K562 (cell line): ENCODE measurements around the gene AKT1S1. TPM values are rescaled to one million over a fixed set of nuclear protein-coding genes. Genes with fewer than 3 reads are reported as not detected.

Source experiments
- BRF1 ChIP-seq: IDR thresholded peaks from 3 replicates; pipeline ENCODE4 v1.6.1; 2011; ENCODE audit warnings: borderline replicate concordance, mild to moderate bottlenecking; ENCODE audit not compliant: insufficient read length; ENCODE audit errors: extremely low read depth
- EHMT2 ChIP-seq: fragments of 450-650 bp; IDR thresholded peaks from 2 replicates; pipeline ENCODE4 v1.6.1; 2018; ENCODE audit warnings: antibody characterized with exemption
- ESRRA ChIP-seq: fragments of 450-650 bp; IDR thresholded peaks from 2 replicates; pipeline ENCODE4 v1.6.1; 2014; ENCODE audit warnings: low read depth, mild to moderate bottlenecking, moderate library complexity, borderline replicate concordance
- FOS ChIP-seq: IDR thresholded peaks from 3 replicates; pipeline ENCODE4 v1.6.1; 2011; ENCODE audit not compliant: insufficient read length; ENCODE audit errors: extremely low read depth
- LARP7 ChIP-seq: fragments of 450-650 bp; IDR thresholded peaks from 2 replicates; pipeline ENCODE4 v1.6.1; 2016
- MAFK ChIP-seq: IDR thresholded peaks from 2 replicates; pipeline ENCODE4 v1.6.1; 2011; ENCODE audit warnings: low read length, improper control_type of control experiment
- MEF2A ChIP-seq: IDR thresholded peaks from 2 replicates; pipeline ENCODE4 v1.6.1; 2011; ENCODE audit warnings: low read depth, mild to moderate bottlenecking, low read length, moderate library complexity; ENCODE audit not compliant: control insufficient read depth
- MYC ChIP-seq, 2 experiments: fragments of 250-450 bp in 1 of 2; sonication (Bioruptor Pico) in 1 of 2; IDR thresholded peaks; 2 replicates each; pipeline versions ENCODE4 v1.5.1 to v1.6.1; 2012 to 2021; ENCODE audit warnings: low read depth in 2 of 2, borderline replicate concordance in 1 of 2, improper control_type of control experiment in 1 of 2, low read length in 1 of 2, mild to moderate bottlenecking in 1 of 2, moderate library complexity in 1 of 2
- NFRKB ChIP-seq: fragments of 450-650 bp; IDR thresholded peaks from 2 replicates; pipeline ENCODE4 v1.6.1; 2016; ENCODE audit warnings: low read depth
- NR2C2 ChIP-seq, 2 experiments: fragments of 200-800 bp in 1 of 2; sonication (Bioruptor generic) in 1 of 2; sonication (generic) in 1 of 2; formaldehyde crosslinking in 1 of 2; IDR thresholded peaks; 2 replicates each; pipeline versions ENCODE4 v1.6.1 to v1.8.0; 2016 to 2022; ENCODE audit warnings: mild to moderate bottlenecking in 1 of 2, missing compliant biosample characterization in 1 of 2, missing genetic modification characterization in 1 of 2, missing genetic modification reagents in 1 of 2
- NR3C1 ChIP-seq: sonication (generic); formaldehyde crosslinking; IDR thresholded peaks from 2 replicates; pipeline ENCODE4 v1.8.1; 2022; ENCODE audit warnings: missing genetic modification reagents
- NUFIP1 ChIP-seq: fragments of 450-650 bp; IDR thresholded peaks from 2 replicates; pipeline ENCODE4 v1.6.1; 2018; ENCODE audit not compliant: partially characterized antibody
- SAFB ChIP-seq: fragments of 200-400 bp; formaldehyde crosslinking; IDR thresholded peaks from 2 replicates; pipeline ENCODE4 v1.6.1; 2017; ENCODE audit warnings: low read depth, low read length, borderline replicate concordance
- SMAD1 ChIP-seq: fragments of 150-350 bp; IDR thresholded peaks from 2 replicates; pipeline ENCODE4 v1.6.1; 2014; ENCODE audit warnings: low read length, low read depth; ENCODE audit not compliant: partially characterized antibody
- STAT5A ChIP-seq: IDR thresholded peaks from 2 replicates; pipeline ENCODE4 v1.6.1; 2012; ENCODE audit warnings: low read length, inconsistent platforms, borderline replicate concordance
- TEAD2 ChIP-seq: fragments of 450-650 bp; IDR thresholded peaks from 2 replicates; pipeline ENCODE4 v1.6.1; 2016; ENCODE audit warnings: missing genetic modification characterization, control low read depth, missing compliant biosample characterization
- XRCC3 ChIP-seq: fragments of 450-650 bp; IDR thresholded peaks from 2 replicates; pipeline ENCODE4 v1.6.1; 2017; ENCODE audit warnings: mild to moderate bottlenecking, moderate library complexity
- ZBTB7A ChIP-seq: IDR thresholded peaks from 2 replicates; pipeline ENCODE4 v1.6.1; 2011; ENCODE audit warnings: low read depth, mild to moderate bottlenecking, low read length, moderate library complexity, borderline replicate concordance; ENCODE audit not compliant: control insufficient read depth
- ZNF639 ChIP-seq, 2 experiments: fragments of 200-800 bp in 1 of 2; sonication (Bioruptor generic) in 1 of 2; sonication (generic) in 1 of 2; formaldehyde crosslinking in 1 of 2; IDR thresholded peaks in 1 of 2; conservative IDR thresholded peaks in 1 of 2; 2 replicates each; pipeline versions ENCODE4 v1.5.0 to v1.6.1; 2016 to 2020; ENCODE audit warnings: missing compliant biosample characterization in 1 of 2, missing genetic modification characterization in 1 of 2, missing genetic modification reagents in 1 of 2
- polyA plus RNA-seq, 8 experiments: library from polyadenylated mRNA; depleted of rRNA in 4 of 8; stranded (reverse) in 5 of 8; unstranded in 3 of 8; fragments of >200 nt; fragmentation: Nextera tagmentation in 2 of 8; fragmentation: Illumina TruSeq in 1 of 8; extraction: Ambion mirVana in 2 of 8; extraction: Trizol in 1 of 8; gene quantifications; 2 replicates each; pipeline versions ENCODE4 v1.2.1 to v1.2.3, GENCODE V29; 2011 to 2014; ENCODE audit warnings: inconsistent platforms in 1 of 8, missing spikeins in 1 of 8
- total RNA-seq, 7 experiments: library from RNA; depleted of rRNA in 6 of 7; stranded (reverse); fragments of >200 nt in 6 of 7; fragmentation: Illumina TruSeq in 2 of 7; extraction: Trizol in 2 of 7; gene quantifications; 2 replicates each; pipeline versions ENCODE4 v1.2.1 to v1.2.3, GENCODE V29; 2011 to 2021; ENCODE audit warnings: low replicate concordance in 1 of 7

AKT1S1 gene
- total and polyA plus RNA-seq, 9 of the 15 experiments (the other 6 are each of a cell fraction or from before 2014, with no cell fraction given) = 1.2 to 50.3 (median 17.1) TPM

GRCh38 chr19:49850487-49851342 lies 26.4 kb downstream of the AKT1S1 start, which contains the start of gene PTOV1 (continued):
- TF ChIP-seq NR3C1 (CRISPR knock-in tag) (peak; percentile 53; the same call in 1 of the 2 replicates), STAT5A (no peak), NUFIP1 (peak; percentile 30), FOS (no peak), NR2C2 (CRISPR knock-in tag; IDR thresholded peaks at IDR 0.05) (no peak), NR2C2 (tag; IDR thresholded peaks at IDR 0.05) (peak; percentile 89), XRCC3 (no peak), EHMT2 (no peak), LARP7 (no peak; the same call in 1 of the 2 replicates), MEF2A (no peak), SAFB (peak; percentile 24; the same call in 1 of the 2 replicates), MAFK (0 out of 2 replicates have a peak, but pooled peaks have one; percentile 2), BRF1 (no peak), ESRRA (peak; percentile 43; the same call in 1 of the 2 replicates), ZBTB7A (peak; percentile 93), SMAD1 (no peak), MYC (IDR thresholded peaks at IDR 0.05; ENCODE audit: low read depth, low read length) (peak; percentile 36; the same call in 1 of the 2 replicates), MYC (CRISPR knock-in tag; IDR thresholded peaks at IDR 0.05; ENCODE audit: borderline replicate concordance, low read depth) (no peak), ZNF639 (CRISPR knock-in tag; conservative IDR thresholded peaks at IDR 0.05 in 1 of 2, IDR thresholded peaks at IDR 0.05 in 1 of 2) (peak in 1 of 2 experiments; percentile 77; a peak in 1 of 4 replicates), TEAD2 (tag) (no peak), NFRKB (no peak)
- TF ChIP-seq, all 486 proteins: peak for 157
